H1 (cell line): ENCODE measurements around the gene FOXF1. TPM values are rescaled to one million over a fixed set of nuclear protein-coding genes. Genes with fewer than 3 reads are reported as not detected.
A peak's percentile ranks its signal among the peaks of the same experiment; 100 is the strongest.

Source experiments
- CTCF ChIA-PET: fragments of 300-600 bp; sonication (Branson Sonifier 250); formaldehyde crosslinking; loops from one replicate; lab custom pipeline; 2021; ENCODE audit not compliant: partially characterized antibody; lab: Charles Lee
- POLR2A ChIA-PET: fragments of 300-600 bp; sonication (Branson Sonifier 250); formaldehyde crosslinking; loops from one replicate; lab custom pipeline; 2021; ENCODE audit warnings: inconsistent platforms; ENCODE audit not compliant: partially characterized antibody; lab: Charles Lee
- DNase-seq, 2 experiments: peaks; one replicate each; pipeline versions ENCODE4 v3.0.0 to v3.0.0-alpha.2; 2010 to 2022; ENCODE audit warnings: low spot score in 2 of 2, low read depth in 1 of 2, mixed read lengths in 1 of 2
- FAIRE-seq: peaks from 2 replicates; lab custom pipeline; 2011; peaks lifted over from hg19 to GRCh38; lab: Jason Lieb, UNC
- H2AFZ ChIP-seq: 2 replicates; pipeline ENCODE4 v1.8.1; 2012; ENCODE audit warnings: low read length, inconsistent platforms
- H2AK5ac ChIP-seq: 2 replicates; pipeline ENCODE4 v1.6.1; 2013; ENCODE audit warnings: low read depth, low read length
- H2BK120ac ChIP-seq: replicated peaks from 2 replicates; pipeline ENCODE3; 2013; ENCODE audit warnings: low read depth, low read length, inconsistent platforms
- H2BK12ac ChIP-seq: 2 replicates; pipeline ENCODE4 v1.6.1; 2013; ENCODE audit warnings: low read depth, low read length
- H2BK15ac ChIP-seq: 2 replicates; pipeline ENCODE4 v1.6.1; 2013; ENCODE audit warnings: low read length
- H2BK20ac ChIP-seq: 2 replicates; pipeline ENCODE4 v1.6.1; 2013; ENCODE audit warnings: low read length
- H2BK5ac ChIP-seq: 2 replicates; pipeline ENCODE4 v1.6.1; 2013; ENCODE audit warnings: low read depth, low read length
- H3K14ac ChIP-seq: 2 replicates; pipeline ENCODE4 v1.6.1; 2013; ENCODE audit warnings: inconsistent platforms; ENCODE audit not compliant: insufficient read length
- H3K18ac ChIP-seq: 2 replicates; pipeline ENCODE4 v1.6.1; 2013; ENCODE audit warnings: low read length; ENCODE audit errors: extremely low read depth
- H3K23ac ChIP-seq: 2 replicates; pipeline ENCODE4 v1.6.1; 2013; ENCODE audit warnings: inconsistent platforms; ENCODE audit not compliant: insufficient read length
- H3K23me2 ChIP-seq: 2 replicates; pipeline ENCODE4 v1.6.1; 2013; ENCODE audit warnings: low read depth, low read length
- H3K27ac ChIP-seq: 2 replicates; pipeline ENCODE4 v1.6.1; 2011; ENCODE audit warnings: low read depth, low read length, inconsistent platforms
- H3K27me3 ChIP-seq, 4 experiments: replicated peaks in 1 of 4; 1 replicate in 1 of 4; 2 replicates in 3 of 4; pipeline versions ENCODE4 v1.6.1 to v1.8.1; 2011 to 2013; ENCODE audit warnings: low read length in 3 of 4, mild to moderate bottlenecking in 3 of 4, inconsistent platforms in 2 of 4, mixed read lengths in 2 of 4, moderate library complexity in 1 of 4; ENCODE audit not compliant: control insufficient read depth in 3 of 4, insufficient read depth in 3 of 4; ENCODE audit errors: extremely low read depth in 1 of 4
- H3K36me3 ChIP-seq, 4 experiments: 2 replicates each; pipeline versions ENCODE4 v1.6.1 to v1.8.1; 2011 to 2013; ENCODE audit warnings: mild to moderate bottlenecking in 4 of 4, low read length in 3 of 4, moderate library complexity in 2 of 4, control low read depth in 1 of 4, inconsistent platforms in 1 of 4; ENCODE audit not compliant: insufficient read depth in 4 of 4, control insufficient read depth in 2 of 4
- H3K4ac ChIP-seq: replicated peaks from 2 replicates; pipeline ENCODE3; 2013; ENCODE audit warnings: low read length, low read depth, mixed read lengths, inconsistent platforms; ENCODE audit not compliant: insufficient read length
- H3K4me1 ChIP-seq, 4 experiments: replicated peaks in 1 of 4; 1 replicate in 1 of 4; 2 replicates in 3 of 4; pipeline versions ENCODE4 v1.6.1 to v1.8.1; 2011 to 2013; ENCODE audit warnings: low read length in 3 of 4, inconsistent platforms in 2 of 4, mixed read lengths in 1 of 4; ENCODE audit not compliant: insufficient read depth in 4 of 4, control insufficient read depth in 3 of 4
- H3K4me2 ChIP-seq, 2 experiments: 2 replicates each; pipeline versions ENCODE4 v1.6.1 to v1.8.1; 2011 to 2013; ENCODE audit warnings: low read depth in 2 of 2, low read length in 2 of 2, control low read depth in 1 of 2, inconsistent platforms in 1 of 2, mild to moderate bottlenecking in 1 of 2; ENCODE audit not compliant: insufficient read depth in 1 of 2
- H3K4me3 ChIP-seq, 4 experiments: fragments of 200-600, 300-600 bp in 1 of 4; sonication (generic), shearing (Covaris generic), sonication (Bioruptor Twin) in 1 of 4; 2 replicates each; pipeline versions ENCODE4 v1.5.1 to v1.8.1; 2011 to 2016; ENCODE audit warnings: low read length in 4 of 4, low read depth in 3 of 4, control low read depth in 2 of 4, inconsistent platforms in 2 of 4, mild to moderate bottlenecking in 2 of 4, mixed read lengths in 1 of 4, moderate library complexity in 1 of 4; ENCODE audit not compliant: insufficient read depth in 2 of 4; ENCODE audit errors: extremely low read depth in 1 of 4
- H3K56ac ChIP-seq: replicated peaks from 2 replicates; pipeline ENCODE3; 2013; ENCODE audit warnings: low read depth, mild to moderate bottlenecking, mixed read lengths, low read length, inconsistent platforms; ENCODE audit not compliant: insufficient read length
- H3K79me1 ChIP-seq: 2 replicates; pipeline ENCODE4 v1.6.1; 2013; ENCODE audit warnings: low read depth, low read length, control low read depth
- H3K79me2 ChIP-seq, 2 experiments: 2 replicates each; pipeline versions ENCODE4 v1.6.1 to v1.8.1; 2012 to 2013; ENCODE audit warnings: low read length in 2 of 2, mild to moderate bottlenecking in 2 of 2, inconsistent platforms in 1 of 2; ENCODE audit not compliant: insufficient read depth in 2 of 2, control insufficient read depth in 1 of 2
- H3K9ac ChIP-seq, 4 experiments: replicated peaks in 1 of 4; 1 replicate in 1 of 4; 2 replicates in 3 of 4; pipeline versions ENCODE4 v1.6.1 to v1.8.1; 2011 to 2013; ENCODE audit warnings: low read depth in 3 of 4, low read length in 3 of 4, control low read depth in 2 of 4, mild to moderate bottlenecking in 2 of 4, moderate library complexity in 2 of 4, inconsistent platforms in 1 of 4; ENCODE audit errors: extremely low read depth in 1 of 4
- H3K9me3 ChIP-seq, 2 experiments: 2 replicates each; pipeline versions ENCODE4 v1.6.1 to v1.8.1; 2012 to 2013; ENCODE audit warnings: mild to moderate bottlenecking in 2 of 2, moderate library complexity in 2 of 2, control low read depth in 1 of 2, inconsistent platforms in 1 of 2, low read depth in 1 of 2, low read length in 1 of 2, mixed read lengths in 1 of 2; ENCODE audit not compliant: insufficient read depth in 2 of 2
- H4K20me1 ChIP-seq, 2 experiments: replicated peaks in 1 of 2; 2 replicates each; pipeline versions ENCODE3 to v1.8.1; 2011 to 2013; ENCODE audit warnings: inconsistent platforms in 2 of 2, low read length in 2 of 2, mild to moderate bottlenecking in 1 of 2; ENCODE audit not compliant: insufficient read depth in 2 of 2, control insufficient read depth in 1 of 2
- H4K5ac ChIP-seq: 2 replicates; pipeline ENCODE4 v1.6.1; 2013; ENCODE audit warnings: low read length, low read depth, mixed read lengths, inconsistent platforms; ENCODE audit not compliant: insufficient read length
- H4K8ac ChIP-seq: 2 replicates; pipeline ENCODE4 v1.8.0; 2013; ENCODE audit warnings: mild to moderate bottlenecking, moderate library complexity, low read length, inconsistent platforms; ENCODE audit not compliant: insufficient read depth; ENCODE audit errors: extremely low read depth
- H4K91ac ChIP-seq: replicated peaks from 2 replicates; pipeline ENCODE3; 2013; ENCODE audit warnings: low read length, mixed read lengths, inconsistent platforms; ENCODE audit not compliant: insufficient read length
- RBBP5 ChIP-seq: IDR thresholded peaks from 2 replicates; pipeline ENCODE4 v1.7.1; 2012; ENCODE audit warnings: low read depth, mild to moderate bottlenecking, inconsistent platforms, low read length, moderate library complexity, borderline replicate concordance
- WGBS, 2 experiments: shearing (Covaris generic) in 1 of 2; methylation state at CpG; one replicate each; pipeline versions ENCODE4 v1.1.6 to v1.1.7; 2013 to 2015; ENCODE audit warnings: low lambda C conversion rate in 2 of 2, mixed read lengths in 2 of 2, inconsistent platforms in 1 of 2, low coverage in 1 of 2, missing lambda C conversion rate in 1 of 2; ENCODE audit not compliant: insufficient replicate concordance in 2 of 2, insufficient coverage in 1 of 2, insufficient read length in 1 of 2; ENCODE audit errors: extremely low coverage in 1 of 2, missing lambda C conversion rate in 1 of 2; 5-methylcytosine and 5-hydroxymethylcytosine counted together
- polyA plus RNA-seq, 7 experiments: library from polyadenylated mRNA; depleted of rRNA in 3 of 7; stranded (reverse) in 5 of 7; unstranded in 2 of 7; fragments of >200 nt in 5 of 7; fragments of 200-250 nt in 2 of 7; gene quantifications; 1 replicate in 5 of 7; 2 replicates in 1 of 7; 4 replicates in 1 of 7; pipeline versions ENCODE4 v1.2.1 to v1.2.3, GENCODE V29; 2011 to 2013; ENCODE audit warnings: missing spikeins in 2 of 7, mixed read lengths in 2 of 7
- total RNA-seq: library from RNA; stranded (reverse); fragmentation: NEBNext Ultra II Directional; extraction: Animal tissue kit (Norgen Biotek cat#: 25700); gene quantifications from 2 replicates; pipeline ENCODE4 v1.2.1, GENCODE V29; 2021
- TF ChIP-seq, protein P1 (sequence below): IDR thresholded peaks from 2 replicates; pipeline ENCODE4 v1.6.1; 2012; ENCODE audit warnings: inconsistent platforms

FOXF1 gene
- total and polyA plus RNA-seq, 2 of the 8 experiments (the other 6 are each of a cell fraction or from before 2014, with no cell fraction given): 0.02 TPM; not detected in 1

GRCh38 chr16:86531641-86532525 lies 21.6 kb downstream of the FOXF1 start:
- 93% methylated on average over 42 of the region's 49 CpGs; no CpG with 5 or more reads in 1 of the 2 experiments for WGBS, 2 experiments
- CTCF ChIA-PET: interaction anchor here (0.9 to 2.4 kb wide), 4 partner anchors 9 to 14 kb away, joined by 3 to 16 read pairs (median 8); no protein-coding TSS in a partner anchor
- no peak for DNase-seq
- TF ChIP-seq RBBP5: no peak
- TF ChIP-seq, protein P1, sequence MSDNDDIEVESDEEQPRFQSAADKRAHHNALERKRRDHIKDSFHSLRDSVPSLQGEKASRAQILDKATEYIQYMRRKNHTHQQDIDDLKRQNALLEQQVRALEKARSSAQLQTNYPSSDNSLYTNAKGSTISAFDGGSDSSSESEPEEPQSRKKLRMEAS: no peak

More at GRCh38 chr16:86531641-86532525, 21.6 kb downstream of the FOXF1 start:
- H3K79me1 ChIP-seq: no peaks in the 10 kb centered on the region
- no peaks in the 10 kb centered on the region for H3K23me2 ChIP-seq
- H3K4me1 ChIP-seq: no peaks in the 10 kb centered on the region
- H3K9me3 ChIP-seq: peaks cover 3 to 12% of the 10 kb centered on the region in 2 experiments; a peak in 2 of 4 replicates
- no peaks in the 10 kb centered on the region for H4K20me1 ChIP-seq
- no peak overlapping the region for H2BK20ac ChIP-seq
- H2BK15ac ChIP-seq: no peak overlapping the region
- no peak overlapping the region for H3K9ac ChIP-seq
- H3K36me3 ChIP-seq: no peaks in the 10 kb centered on the region
- no peak overlapping the region for H3K4me2 ChIP-seq
- no peak overlapping the region for H4K5ac ChIP-seq
- no peak overlapping the region for H2BK5ac ChIP-seq
- no peak overlapping the region for H3K23ac ChIP-seq
- H4K8ac ChIP-seq: peak overlapping the region; percentile 68; the same call in 1 of the 2 replicates
- H2BK120ac ChIP-seq: no peak overlapping the region
- H3K79me2 ChIP-seq: no peaks in the 10 kb centered on the region
- H2AK5ac ChIP-seq: no peak overlapping the region
- no peaks in the 10 kb centered on the region for H3K27me3 ChIP-seq
- POLR2A ChIA-PET: no interaction called here
- no peak overlapping the region for H3K18ac ChIP-seq
- H4K91ac ChIP-seq: no peak overlapping the region
- no peak for FAIRE-seq
- H2AFZ ChIP-seq: no peak overlapping the region
- H3K56ac ChIP-seq: no peak overlapping the region
- no peak overlapping the region for H3K14ac ChIP-seq
- no peak overlapping the region for H3K4ac ChIP-seq
- no peak overlapping the region for H3K27ac ChIP-seq
- H2BK12ac ChIP-seq: no peak overlapping the region
- H3K4me3 ChIP-seq: no peak overlapping the region
